SH-SY5Y (cell line): ENCODE data around the gene TBL1X.

Source experiments
- GATA2 ChIP-seq: IDR thresholded peaks from 2 replicates; pipeline ENCODE4 v1.6.1; 2011; ENCODE audit warnings: mild to moderate bottlenecking, low read depth, low read length
- GATA3 ChIP-seq: IDR thresholded peaks from 2 replicates; pipeline ENCODE4 v1.6.1; 2011; ENCODE audit warnings: low read depth, mild to moderate bottlenecking, low read length, moderate library complexity

TBL1X gene

GRCh38 chrX:9596837-9597236 is 132.0 kb downstream of the TBL1X start:
- no peak for TF ChIP-seq GATA3
- TF ChIP-seq GATA2: no peak

- TF ChIP-seq GATA3: no peak
- TF ChIP-seq GATA2: no peak
These were observed 132.6 kb downstream of the TBL1X start for GRCh38 chrX:9597361-9598035.

GRCh38 chrX:9598344-9598743 is 133.5 kb downstream of the TBL1X start:
- no peak for TF ChIP-seq GATA2
- TF ChIP-seq GATA3: no peak

GRCh38 chrX:9604111-9604907 is 139.5 kb downstream of the TBL1X start:
- TF ChIP-seq GATA2 (no peak), GATA3 (no peak)

GRCh38 chrX:9604908-9605306 is 140.0 kb downstream of the TBL1X start:
- TF ChIP-seq GATA2 (no peak), GATA3 (no peak)

- no peak for TF ChIP-seq GATA2
- no peak for TF ChIP-seq GATA3
These were observed 140.6 kb downstream of the TBL1X start for GRCh38 chrX:9605484-9605883.

GRCh38 chrX:9606971-9607370 is 142.1 kb downstream of the TBL1X start:
- no peak for TF ChIP-seq GATA2
- no peak for TF ChIP-seq GATA3

- TF ChIP-seq GATA3 (no peak), GATA2 (no peak)
These were observed 144.6 kb downstream of the TBL1X start for GRCh38 chrX:9609499-9609898.

GRCh38 chrX:9609987-9610386 is 145.1 kb downstream of the TBL1X start:
- TF ChIP-seq GATA2 (no peak), GATA3 (no peak)

- TF ChIP-seq GATA3 (no peak), GATA2 (no peak)
These were observed 146.0 kb downstream of the TBL1X start for GRCh38 chrX:9610771-9611392.

GRCh38 chrX:9611436-9612145 is 146.7 kb downstream of the TBL1X start:
- TF ChIP-seq GATA3: no peak

- no peak for TF ChIP-seq GATA3
- TF ChIP-seq GATA2: no peak
These were observed 147.3 kb downstream of the TBL1X start for GRCh38 chrX:9612146-9612505.

GRCh38 chrX:9614016-9614415 is 149.2 kb downstream of the TBL1X start:
- TF ChIP-seq GATA2: no peak
- TF ChIP-seq GATA3: no peak

GRCh38 chrX:9619133-9619532 is 154.3 kb downstream of the TBL1X start:
- TF ChIP-seq GATA3 (no peak), GATA2 (no peak)
